A549 treated with Mapracorat at 1 μM for 4 hours (cell line): Measurements from ENCODE around the gene SLC34A2. TPM values are rescaled to one million over a fixed set of nuclear protein-coding genes. Genes with fewer than 3 reads are reported as not detected.

Experiments used
- total RNA-seq: library from RNA; stranded (reverse); fragments of 200-300 nt; extraction: Qiagen RNA extraction; gene quantifications from 5 replicates; pipeline ENCODE4 v1.2.3, GENCODE V29; 2022

SLC34A2 gene, protein sequence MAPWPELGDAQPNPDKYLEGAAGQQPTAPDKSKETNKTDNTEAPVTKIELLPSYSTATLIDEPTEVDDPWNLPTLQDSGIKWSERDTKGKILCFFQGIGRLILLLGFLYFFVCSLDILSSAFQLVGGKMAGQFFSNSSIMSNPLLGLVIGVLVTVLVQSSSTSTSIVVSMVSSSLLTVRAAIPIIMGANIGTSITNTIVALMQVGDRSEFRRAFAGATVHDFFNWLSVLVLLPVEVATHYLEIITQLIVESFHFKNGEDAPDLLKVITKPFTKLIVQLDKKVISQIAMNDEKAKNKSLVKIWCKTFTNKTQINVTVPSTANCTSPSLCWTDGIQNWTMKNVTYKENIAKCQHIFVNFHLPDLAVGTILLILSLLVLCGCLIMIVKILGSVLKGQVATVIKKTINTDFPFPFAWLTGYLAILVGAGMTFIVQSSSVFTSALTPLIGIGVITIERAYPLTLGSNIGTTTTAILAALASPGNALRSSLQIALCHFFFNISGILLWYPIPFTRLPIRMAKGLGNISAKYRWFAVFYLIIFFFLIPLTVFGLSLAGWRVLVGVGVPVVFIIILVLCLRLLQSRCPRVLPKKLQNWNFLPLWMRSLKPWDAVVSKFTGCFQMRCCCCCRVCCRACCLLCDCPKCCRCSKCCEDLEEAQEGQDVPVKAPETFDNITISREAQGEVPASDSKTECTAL
- 0.02 to 0.06 TPM in 2 of 5 replicates, not detected in the others for total RNA-seq

DNA sequence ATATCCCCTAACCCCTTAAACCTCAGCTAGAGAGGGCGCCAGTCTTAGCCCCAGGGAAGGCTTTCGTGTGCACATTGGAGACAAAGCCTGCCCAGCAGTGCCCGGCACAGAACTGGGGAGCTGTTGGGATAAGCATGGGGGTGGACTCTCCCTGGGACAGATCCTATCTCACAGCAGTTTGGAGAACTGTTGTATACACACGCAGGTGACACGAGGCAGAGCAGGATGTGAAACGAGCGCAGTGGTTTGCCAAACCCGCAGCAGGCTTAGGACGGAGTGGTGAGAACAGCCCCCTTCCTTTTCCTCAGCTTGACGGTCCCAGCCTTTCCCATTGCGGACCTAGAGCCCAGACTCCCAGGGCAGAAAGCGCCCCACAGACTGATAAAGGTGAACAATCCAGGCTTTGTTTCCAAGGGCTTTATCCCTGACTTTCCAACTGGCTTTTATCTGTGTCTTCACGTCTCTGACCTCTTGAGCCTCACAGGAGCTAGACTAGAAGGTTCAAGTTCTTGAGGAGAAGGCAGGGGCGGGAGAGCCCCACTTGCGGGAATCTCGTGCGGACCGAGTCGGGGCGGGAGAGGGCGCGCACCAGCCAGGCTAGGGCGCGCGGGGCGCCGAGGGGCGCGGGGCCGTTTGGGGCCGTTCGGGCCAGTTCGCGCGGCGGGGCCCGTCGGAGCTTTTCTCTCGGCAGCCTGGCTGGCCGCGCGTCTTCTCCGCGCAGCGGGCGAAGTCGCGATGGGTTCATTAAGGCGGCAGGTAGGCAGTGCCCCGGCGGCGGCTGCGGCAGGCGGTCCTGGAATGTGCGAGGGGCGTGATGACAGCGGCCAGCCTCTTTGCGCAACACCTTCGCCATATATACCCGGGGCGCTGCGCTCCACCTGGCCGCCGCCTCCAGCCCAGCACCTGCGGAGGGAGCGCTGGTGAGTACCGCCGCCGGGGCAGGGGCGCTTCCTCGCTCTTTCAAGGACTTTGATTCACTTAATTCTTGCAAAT lies at the start of gene SLC34A2:
Gene SLC34A2, plus strand, starts transcription at position 881 of the 993 bp plus-strand sequence. CDS start 6,650 bp downstream, outside the sequence.

Other genes with a start within 250 kb of the SLC34A2 start
- gene SEL1L3, start 207.1 kb downstream of the SLC34A2 start, total RNA-seq = 22.8 to 27.1 TPM (median 26.0 TPM) in 5 replicates